ENCODE data around the gene RESF1.

- no peak for TF ChIP-seq CTCF (IDR thresholded peaks at IDR 0.05)
- TF ChIP-seq PREB (CRISPR knock-in tag; IDR thresholded peaks at IDR 0.05; ENCODE audit: borderline replicate concordance), result peak; percentile 21; the same call in 1 of the 2 replicates
- TF ChIP-seq PRRX2 (CRISPR knock-in tag; IDR thresholded peaks at IDR 0.05), result no peak
- no peak for TF ChIP-seq ZNF263 (CRISPR knock-in tag; IDR thresholded peaks at IDR 0.05; ENCODE audit: low read depth)
- TF ChIP-seq MLX (CRISPR knock-in tag; IDR thresholded peaks at IDR 0.05), result no peak
- TF ChIP-seq ZNF512 (CRISPR knock-in tag; IDR thresholded peaks at IDR 0.05; ENCODE audit: borderline replicate concordance), result no peak
- no peak for TF ChIP-seq ATF1 (CRISPR knock-in tag; IDR thresholded peaks at IDR 0.05)
Observed at GRCh38 chr12:31959161-31959700, at the start of gene RESF1.
